ENCODE results near the gene GOLGA8T.
"Not testable (repeated sequence)": the region's sequence is repeated elsewhere in the genome, so short reads cannot be mapped to it uniquely, and the experiment has no call there.

GRCh38 chr15:30164257-30164656 lies 29.4 kb downstream of the GOLGA8T start:
- not testable (repeated sequence) for TF ChIP-seq POLR2AphosphoS5 (IDR thresholded peaks at IDR 0.05; ENCODE audit: low read depth, low read length); POLR2A (IDR thresholded peaks at IDR 0.05; ENCODE audit: low read depth, low read length); TAF1 (IDR thresholded peaks at IDR 0.05; ENCODE audit: borderline replicate concordance, low read depth, low read length)

Measured in GM12892 (cell line).